Measurements from ENCODE around the gene PLEKHA7. TPM values are rescaled to one million over a fixed set of nuclear protein-coding genes. Genes with fewer than 3 reads are reported as not detected.
"Not testable (repeated sequence)": the region's sequence is repeated elsewhere in the genome, so short reads cannot be mapped to it uniquely, and the experiment has no call there.

Gene PLEKHA7
- total and polyA plus RNA-seq, 2 of the 8 experiments (the other 6 are each of a cell fraction or from before 2014, with no cell fraction given) = 11.4 to 25.6 TPM

- not testable (repeated sequence) for H3K18ac ChIP-seq (ENCODE audit: extremely low read depth, low read length); H2AFZ ChIP-seq (ENCODE audit: low read length); H2BK120ac ChIP-seq (replicated peaks; ENCODE audit: low read depth, low read length); DNase-seq (ENCODE audit: low read depth in 1 of 2, low spot score in 2 of 2); H3K36me3 ChIP-seq (ENCODE audit: control insufficient read depth in 2 of 4, insufficient read depth in 4 of 4, low read length in 3 of 4); H3K27ac ChIP-seq (ENCODE audit: low read depth, low read length); H3K9me3 ChIP-seq (ENCODE audit: insufficient read depth in 2 of 2, low read depth in 1 of 2, low read length in 1 of 2); H2BK5ac ChIP-seq (ENCODE audit: low read depth, low read length); H3K56ac ChIP-seq (replicated peaks; ENCODE audit: insufficient read length, low read depth, low read length); H3K4ac ChIP-seq (replicated peaks; ENCODE audit: insufficient read length, low read depth, low read length); H2BK15ac ChIP-seq (ENCODE audit: low read length); H4K8ac ChIP-seq (ENCODE audit: extremely low read depth, insufficient read depth, low read length); H3K4me1 ChIP-seq (replicated peaks in 1 of 4; ENCODE audit: control insufficient read depth in 3 of 4, insufficient read depth in 4 of 4, low read length in 3 of 4); H3K14ac ChIP-seq (ENCODE audit: insufficient read length); H3K4me3 ChIP-seq (ENCODE audit: extremely low read depth in 1 of 4, insufficient read depth in 2 of 4, low read depth in 3 of 4, low read length in 4 of 4); H4K91ac ChIP-seq (replicated peaks; ENCODE audit: insufficient read length, low read length); H3K4me2 ChIP-seq (ENCODE audit: insufficient read depth in 1 of 2, low read depth in 2 of 2, low read length in 2 of 2); H4K5ac ChIP-seq (ENCODE audit: insufficient read length, low read depth, low read length); H3K23ac ChIP-seq (ENCODE audit: insufficient read length); H3K79me1 ChIP-seq (ENCODE audit: low read depth, low read length); H2BK12ac ChIP-seq (ENCODE audit: low read depth, low read length); FAIRE-seq; H2BK20ac ChIP-seq (ENCODE audit: low read length); H3K23me2 ChIP-seq (ENCODE audit: low read depth, low read length); H3K9ac ChIP-seq (replicated peaks in 1 of 4; ENCODE audit: extremely low read depth in 1 of 4, low read depth in 3 of 4, low read length in 3 of 4); H2AK5ac ChIP-seq (ENCODE audit: low read depth, low read length); H3K27me3 ChIP-seq (replicated peaks in 1 of 4; ENCODE audit: control insufficient read depth in 3 of 4, extremely low read depth in 1 of 4, insufficient read depth in 3 of 4, low read length in 3 of 4)
- Histone ChIP-seq H3K79me2 (ENCODE audit: control insufficient read depth in 1 of 2, insufficient read depth in 2 of 2, low read length in 2 of 2) (peaks cover 3 to 34% of the 10 kb centered on the region in 2 experiments; a peak in 3 of 4 replicates), H4K20me1 (replicated peaks in 1 of 2; ENCODE audit: control insufficient read depth in 1 of 2, insufficient read depth in 2 of 2, low read length in 2 of 2) (peaks cover 6 to 20% of the 10 kb centered on the region in 2 experiments)
- POLR2A ChIA-PET (ENCODE audit: partially characterized antibody) = interaction anchor here (0.7 to 1.9 kb wide), 5 partner anchors 9 to 77 kb away, joined by 3 to 5 read pairs (median 5); partner anchors contain the start of gene RPS13
- 60% methylated on average over 1 of the region's 1 CpG; no CpG with 5 or more reads in 1 of the 2 experiments for WGBS, 2 experiments (ENCODE audit: extremely low coverage in 1 of 2, insufficient coverage in 1 of 2, insufficient read length in 1 of 2, insufficient replicate concordance in 2 of 2, low coverage in 1 of 2, low lambda C conversion rate in 2 of 2, missing lambda C conversion rate in 1 of 2)
- CTCF ChIA-PET (ENCODE audit: partially characterized antibody) = interaction anchor here (1.3 to 4.7 kb wide), 5 partner anchors 8 to 63 kb away, joined by 3 to 34 read pairs (median 7); partner anchors contain the start of gene PLEKHA7
These were observed 14.0 kb downstream of the PLEKHA7 start for GRCh38 chr11:17000253-17000652.
